C4-2B (cell line): ENCODE results near the gene LIN7C.

Source experiments
- ZFX ChIP-seq: fragments of 450-650 bp; IDR thresholded peaks from 2 replicates; pipeline ENCODE4 v1.6.1; 2017
- TF ChIP-seq, protein P1 (sequence below): fragments of 450-650 bp; conservative IDR thresholded peaks from 2 replicates; pipeline ENCODE4 v1.5.1; 2017; ENCODE audit warnings: mild to moderate bottlenecking

DNA sequence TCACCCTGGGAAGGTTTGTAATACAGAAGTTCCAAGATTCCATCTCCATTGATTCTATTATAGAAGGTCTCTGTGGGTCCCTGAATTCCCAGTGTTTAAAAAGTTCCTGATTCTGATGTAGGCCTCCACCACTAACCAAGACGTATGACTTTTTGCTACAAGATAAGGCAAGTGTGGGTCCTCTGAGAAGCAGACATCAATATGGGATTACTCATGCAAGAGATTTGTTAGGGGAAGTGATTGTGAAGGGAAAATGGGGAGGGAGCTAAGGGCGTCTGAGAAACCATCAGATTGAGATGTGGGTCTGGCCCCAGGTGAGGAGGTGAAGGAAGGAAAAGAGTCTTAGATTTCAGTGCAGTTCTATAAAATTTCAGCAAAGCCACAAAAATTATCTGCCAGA lies 23.8 kb downstream of the LIN7C start:
- TF ChIP-seq, protein P1, sequence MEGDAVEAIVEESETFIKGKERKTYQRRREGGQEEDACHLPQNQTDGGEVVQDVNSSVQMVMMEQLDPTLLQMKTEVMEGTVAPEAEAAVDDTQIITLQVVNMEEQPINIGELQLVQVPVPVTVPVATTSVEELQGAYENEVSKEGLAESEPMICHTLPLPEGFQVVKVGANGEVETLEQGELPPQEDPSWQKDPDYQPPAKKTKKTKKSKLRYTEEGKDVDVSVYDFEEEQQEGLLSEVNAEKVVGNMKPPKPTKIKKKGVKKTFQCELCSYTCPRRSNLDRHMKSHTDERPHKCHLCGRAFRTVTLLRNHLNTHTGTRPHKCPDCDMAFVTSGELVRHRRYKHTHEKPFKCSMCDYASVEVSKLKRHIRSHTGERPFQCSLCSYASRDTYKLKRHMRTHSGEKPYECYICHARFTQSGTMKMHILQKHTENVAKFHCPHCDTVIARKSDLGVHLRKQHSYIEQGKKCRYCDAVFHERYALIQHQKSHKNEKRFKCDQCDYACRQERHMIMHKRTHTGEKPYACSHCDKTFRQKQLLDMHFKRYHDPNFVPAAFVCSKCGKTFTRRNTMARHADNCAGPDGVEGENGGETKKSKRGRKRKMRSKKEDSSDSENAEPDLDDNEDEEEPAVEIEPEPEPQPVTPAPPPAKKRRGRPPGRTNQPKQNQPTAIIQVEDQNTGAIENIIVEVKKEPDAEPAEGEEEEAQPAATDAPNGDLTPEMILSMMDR, result no peak
- TF ChIP-seq ZFX, result no peak
